Measurements from ENCODE around the gene KLF13. TPM values are rescaled to one million over a fixed set of nuclear protein-coding genes. Genes with fewer than 3 reads are reported as not detected.

Gene KLF13
- total RNA-seq, 3 donors from 2014 or later, result 26.3 to 52.2 (median 28.2) TPM

DNA sequence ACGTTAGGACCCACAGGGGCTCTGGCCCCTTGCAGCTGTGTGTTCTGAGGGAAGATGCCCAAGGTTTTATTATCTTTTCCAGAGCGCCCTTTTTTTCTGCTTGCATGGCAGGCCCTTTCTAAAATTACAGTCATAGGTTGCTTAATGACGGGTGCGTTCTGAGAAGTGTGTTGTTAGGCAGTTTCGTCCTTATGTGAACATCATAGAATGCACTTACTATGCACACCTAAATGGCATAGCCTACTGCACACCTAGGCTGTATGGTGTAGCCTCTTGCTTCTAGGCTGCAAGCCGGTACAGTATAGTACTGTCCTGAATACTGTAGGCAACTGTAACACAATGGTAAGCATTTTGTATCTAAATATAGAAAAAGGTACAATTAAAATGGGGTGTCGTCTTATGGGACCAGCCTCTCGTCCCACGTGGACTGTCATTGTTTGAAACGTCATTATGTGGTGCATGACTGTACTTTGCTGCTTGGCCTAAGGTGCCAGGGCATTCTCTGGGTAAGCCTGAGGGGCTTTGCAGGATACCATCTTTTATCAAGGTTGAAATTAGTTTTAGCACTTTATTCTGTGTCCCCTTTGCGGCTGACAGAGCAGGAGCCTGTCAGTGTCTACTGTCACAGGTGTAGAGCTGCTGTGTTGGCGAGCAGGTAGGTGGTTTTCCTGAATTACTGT lies 10.9 kb downstream of the KLF13 start:
- TF ChIP-seq POLR2A (IDR thresholded peaks at IDR 0.05) (no peak), CTCF (IDR thresholded peaks at IDR 0.05) (no peak), POLR2AphosphoS5 (IDR thresholded peaks at IDR 0.05) (no peak)
- Histone ChIP-seq H3K9me3 (no peaks in the 10 kb centered on the region), H3K4me3 (no peak overlapping the region), H3K27me3 (no peaks in the 10 kb centered on the region), H3K27ac (peak overlapping the region in 1 of 2 donors; percentile 93), H3K36me3 (no peaks in the 10 kb centered on the region), H3K4me1 (peaks cover 26 to 36% of the 10 kb centered on the region in 2 donors)
- DNase-seq (ENCODE audit: low spot score in 2 of 2), result no peak
- intact Hi-C loops (cut with DNase I; ENCODE audit: low total_unique reads), result no loop called here

- peak in 1 of 2 donors; percentile 49 for DNase-seq (ENCODE audit: low spot score in 2 of 2)
- no peaks in the 10 kb centered on the region for H3K9me3 ChIP-seq
- no peak for TF ChIP-seq POLR2A (IDR thresholded peaks at IDR 0.05)
- no peak for TF ChIP-seq CTCF (IDR thresholded peaks at IDR 0.05)
- TF ChIP-seq POLR2AphosphoS5 (IDR thresholded peaks at IDR 0.05), result no peak
- peaks cover 26 to 37% of the 10 kb centered on the region in 2 donors for H3K4me1 ChIP-seq
- H3K27ac ChIP-seq, result peak overlapping the region; percentile 89 to 93
- no peaks in the 10 kb centered on the region for H3K27me3 ChIP-seq
- intact Hi-C loops (cut with DNase I; ENCODE audit: low total_unique reads), result no loop called here
- H3K36me3 ChIP-seq, result no peaks in the 10 kb centered on the region
- H3K4me3 ChIP-seq, result peak overlapping the region in 1 of 3 donors; percentile 42
Observed at GRCh38 chr15:31338318-31338878, 11.8 kb downstream of the KLF13 start.

DNA sequence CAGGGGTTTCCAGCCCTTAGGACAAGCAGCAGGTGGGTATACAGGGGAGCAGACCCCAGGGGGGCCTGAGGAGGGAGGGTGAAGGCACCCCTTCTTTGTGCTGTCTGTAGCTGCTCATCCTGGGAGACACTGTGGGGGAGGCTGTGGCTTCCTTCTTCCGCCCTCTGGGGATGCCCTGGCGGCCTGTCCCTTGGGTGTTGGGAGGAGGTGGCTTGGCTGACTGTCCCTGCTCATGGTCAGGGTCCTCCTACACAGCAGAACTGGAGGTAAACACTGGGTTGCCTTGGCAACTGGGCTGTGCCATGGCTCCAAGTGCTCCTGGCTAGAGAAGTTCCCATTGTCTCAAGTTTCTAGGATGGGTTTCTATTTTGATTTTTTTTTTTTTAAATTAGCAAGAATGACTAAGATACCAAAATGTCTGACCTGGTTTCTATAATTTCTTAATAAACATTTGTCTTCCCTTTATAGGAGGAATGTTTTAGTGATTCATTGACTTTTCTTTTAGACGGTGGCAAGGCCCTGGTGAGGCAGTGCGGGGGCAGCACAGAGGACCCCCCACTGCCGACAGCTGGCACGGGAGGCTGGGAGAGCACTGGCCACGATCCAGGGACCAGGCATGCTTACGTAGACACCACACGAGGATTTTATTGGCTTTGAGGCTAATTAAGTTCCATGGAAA lies 12.4 kb downstream of the KLF13 start:
- peak in 1 of 2 donors; percentile 90 for DNase-seq (ENCODE audit: low spot score in 2 of 2)
- intact Hi-C loops (cut with DNase I; ENCODE audit: low total_unique reads), result no loop called here

DNA sequence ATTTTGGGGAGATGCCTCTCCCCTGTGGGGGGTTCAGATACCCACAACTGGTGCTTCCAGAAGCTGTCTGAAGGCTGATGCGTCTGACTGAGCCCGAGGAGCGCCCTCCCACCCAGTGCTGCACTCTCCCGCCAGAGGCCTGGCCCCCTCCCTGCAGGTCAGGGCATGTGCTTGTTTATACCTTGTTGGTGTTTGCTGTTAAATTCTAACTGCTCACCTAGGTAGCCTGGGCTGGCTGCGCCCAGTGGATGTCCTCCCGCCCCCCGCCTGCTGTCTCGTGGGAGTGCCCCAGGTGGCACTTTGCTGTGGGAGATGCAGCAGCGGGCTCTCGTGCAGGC lies 12.9 kb downstream of the KLF13 start:
- Histone ChIP-seq H3K27ac (peak overlapping the region; percentile 89 to 93), H3K4me3 (peak overlapping the region in 2 of 3 donors; percentile 24 to 42), H3K4me1 (peaks cover 26 to 49% of the 10 kb centered on the region in 2 donors), H3K27me3 (no peaks in the 10 kb centered on the region), H3K36me3 (no peaks in the 10 kb centered on the region), H3K9me3 (no peaks in the 10 kb centered on the region)
- intact Hi-C loops (cut with DNase I; ENCODE audit: low total_unique reads), result no loop called here
- no peak for TF ChIP-seq POLR2AphosphoS5 (IDR thresholded peaks at IDR 0.05)
- TF ChIP-seq POLR2A (IDR thresholded peaks at IDR 0.05), result no peak
- no peak for TF ChIP-seq CTCF (IDR thresholded peaks at IDR 0.05)
- peak in 1 of 2 donors; percentile 52 for DNase-seq (ENCODE audit: low spot score in 2 of 2)

More for the DNA sequence above, 12.4 kb downstream of the KLF13 start:
- Histone ChIP-seq H3K9me3 (no peaks in the 10 kb centered on the region), H3K27me3 (no peaks in the 10 kb centered on the region), H3K36me3 (no peaks in the 10 kb centered on the region), H3K4me1 (peaks cover 26 to 43% of the 10 kb centered on the region in 2 donors), H3K4me3 (peak overlapping the region in 2 of 3 donors; percentile 24 to 42), H3K27ac (peak overlapping the region; percentile 89 to 93)
- TF ChIP-seq POLR2A (IDR thresholded peaks at IDR 0.05) (no peak), POLR2AphosphoS5 (IDR thresholded peaks at IDR 0.05) (peak in 1 of 3 donors; percentile 21), CTCF (IDR thresholded peaks at IDR 0.05) (no peak)

DNA sequence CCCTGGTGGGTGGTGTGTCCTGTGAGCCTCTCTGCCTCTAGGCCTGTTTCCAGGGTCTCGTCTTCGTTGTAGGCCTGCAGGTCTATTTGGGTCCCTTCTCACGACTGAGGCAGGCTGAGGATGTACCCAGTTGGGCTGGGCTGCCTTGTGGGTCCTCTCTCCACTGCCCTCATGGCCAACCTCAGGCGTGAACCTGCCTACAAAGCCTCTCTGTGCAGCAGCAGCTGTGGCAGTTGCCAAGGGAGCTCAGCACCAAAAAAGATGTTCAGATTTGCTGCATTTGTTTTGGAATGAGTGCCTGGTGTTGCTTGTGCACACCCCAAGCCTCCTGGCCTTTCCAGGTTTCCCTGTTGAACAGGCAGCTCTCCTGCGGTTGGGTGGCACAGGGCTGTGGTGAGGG lies 13.4 kb downstream of the KLF13 start:
- intact Hi-C loops (cut with DNase I; ENCODE audit: low total_unique reads), result no loop called here
- H3K4me1 ChIP-seq, result peaks cover 31 to 49% of the 10 kb centered on the region in 2 donors

More for the DNA sequence above, 13.4 kb downstream of the KLF13 start:
- no peaks in the 10 kb centered on the region for H3K9me3 ChIP-seq
- DNase-seq (ENCODE audit: low spot score in 2 of 2), result no peak
- H3K27me3 ChIP-seq, result no peaks in the 10 kb centered on the region
- H3K36me3 ChIP-seq, result no peaks in the 10 kb centered on the region
- H3K4me3 ChIP-seq, result peak overlapping the region in 2 of 3 donors; percentile 11 to 42
- TF ChIP-seq POLR2A (IDR thresholded peaks at IDR 0.05), result no peak
- no peak for TF ChIP-seq POLR2AphosphoS5 (IDR thresholded peaks at IDR 0.05)
- no peak for TF ChIP-seq CTCF (IDR thresholded peaks at IDR 0.05)
- peak overlapping the region; percentile 89 to 93 for H3K27ac ChIP-seq

All from breast epithelium (tissue), 4 donors.